GM23338 (cell line): ENCODE measurements around the gene CACNB2.

ENCODE experiments used
- EZH2 ChIP-seq: fragments of 200-600 bp; sonication (generic); IDR thresholded peaks from one replicate; pipeline ENCODE4 v1.8.0; 2017; ENCODE audit warnings: antibody characterized with exemption, mild to moderate bottlenecking, low read depth; ENCODE audit not compliant: unreplicated experiment
- EZH2phosphoT487 ChIP-seq: fragments of 200-600 bp; sonication (generic); IDR thresholded peaks from one replicate; pipeline ENCODE4 v1.8.1; 2018; ENCODE audit warnings: antibody characterized with exemption; ENCODE audit not compliant: unreplicated experiment
- JUNB ChIP-seq: IDR thresholded peaks from one replicate; pipeline ENCODE4 v1.6.1; 2016; ENCODE audit warnings: antibody characterized with exemption; ENCODE audit not compliant: unreplicated experiment
- NANOG ChIP-seq: IDR thresholded peaks from 2 replicates; pipeline ENCODE4 v1.6.1; 2016; ENCODE audit warnings: antibody characterized with exemption, borderline replicate concordance
- POLR2AphosphoS5 ChIP-seq: IDR thresholded peaks from 2 replicates; pipeline ENCODE4 v1.6.1; 2016; ENCODE audit warnings: antibody characterized with exemption, low read depth
- STAT1 ChIP-seq: IDR thresholded peaks from one replicate; pipeline ENCODE4 v1.6.1; 2016; ENCODE audit warnings: antibody characterized with exemption; ENCODE audit not compliant: unreplicated experiment
- ZNF114 ChIP-seq: fragments of 250-450 bp; sonication (Bioruptor Pico); IDR thresholded peaks from 2 replicates; pipeline ENCODE4 v1.5.0; 2020; ENCODE audit warnings: mild to moderate bottlenecking, moderate library complexity
- TF ChIP-seq, protein P1 (sequence below), 2 experiments: fragments of 200-600 bp in 1 of 2; sonication (generic) in 1 of 2; conservative IDR thresholded peaks; 2 replicates each; pipeline versions ENCODE4 v1.5.1 to v1.6.1; 2016 to 2017; ENCODE audit warnings: antibody characterized with exemption in 2 of 2, low read depth in 2 of 2, mild to moderate bottlenecking in 2 of 2, moderate library complexity in 1 of 2
- TF ChIP-seq, protein P2 (sequence below): IDR thresholded peaks from 2 replicates; pipeline ENCODE4 v1.6.1; 2016; ENCODE audit warnings: antibody characterized with exemption
- TF ChIP-seq, protein P3 (sequence below): IDR thresholded peaks from one replicate; pipeline ENCODE4 v1.6.1; 2018; ENCODE audit warnings: antibody characterized with exemption; ENCODE audit not compliant: unreplicated experiment

DNA sequence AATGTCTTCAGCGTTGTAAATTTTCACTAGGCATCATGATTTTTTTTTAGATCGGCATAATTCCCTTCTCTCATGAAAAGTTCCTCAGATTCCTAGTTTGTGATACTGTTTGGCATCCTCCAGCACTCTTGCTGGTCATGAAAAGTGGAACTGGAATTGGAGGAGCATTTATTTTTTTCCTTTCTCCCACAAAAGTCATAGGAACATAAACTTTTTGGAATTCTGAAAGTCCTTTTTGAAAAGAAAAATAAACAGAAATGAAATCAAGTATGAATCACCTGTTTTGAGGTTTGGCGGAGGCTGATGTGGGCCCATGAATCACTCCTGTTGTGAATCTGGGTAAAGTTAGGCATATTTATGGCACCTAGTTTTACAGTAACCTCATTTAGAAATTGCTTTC lies 17.7 kb downstream of the CACNB2 start:
- TF ChIP-seq, protein P1, sequence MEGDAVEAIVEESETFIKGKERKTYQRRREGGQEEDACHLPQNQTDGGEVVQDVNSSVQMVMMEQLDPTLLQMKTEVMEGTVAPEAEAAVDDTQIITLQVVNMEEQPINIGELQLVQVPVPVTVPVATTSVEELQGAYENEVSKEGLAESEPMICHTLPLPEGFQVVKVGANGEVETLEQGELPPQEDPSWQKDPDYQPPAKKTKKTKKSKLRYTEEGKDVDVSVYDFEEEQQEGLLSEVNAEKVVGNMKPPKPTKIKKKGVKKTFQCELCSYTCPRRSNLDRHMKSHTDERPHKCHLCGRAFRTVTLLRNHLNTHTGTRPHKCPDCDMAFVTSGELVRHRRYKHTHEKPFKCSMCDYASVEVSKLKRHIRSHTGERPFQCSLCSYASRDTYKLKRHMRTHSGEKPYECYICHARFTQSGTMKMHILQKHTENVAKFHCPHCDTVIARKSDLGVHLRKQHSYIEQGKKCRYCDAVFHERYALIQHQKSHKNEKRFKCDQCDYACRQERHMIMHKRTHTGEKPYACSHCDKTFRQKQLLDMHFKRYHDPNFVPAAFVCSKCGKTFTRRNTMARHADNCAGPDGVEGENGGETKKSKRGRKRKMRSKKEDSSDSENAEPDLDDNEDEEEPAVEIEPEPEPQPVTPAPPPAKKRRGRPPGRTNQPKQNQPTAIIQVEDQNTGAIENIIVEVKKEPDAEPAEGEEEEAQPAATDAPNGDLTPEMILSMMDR (conservative IDR thresholded peaks at IDR 0.05; ENCODE audit: low read depth in 2 of 2): no peak
- TF ChIP-seq, protein P2, sequence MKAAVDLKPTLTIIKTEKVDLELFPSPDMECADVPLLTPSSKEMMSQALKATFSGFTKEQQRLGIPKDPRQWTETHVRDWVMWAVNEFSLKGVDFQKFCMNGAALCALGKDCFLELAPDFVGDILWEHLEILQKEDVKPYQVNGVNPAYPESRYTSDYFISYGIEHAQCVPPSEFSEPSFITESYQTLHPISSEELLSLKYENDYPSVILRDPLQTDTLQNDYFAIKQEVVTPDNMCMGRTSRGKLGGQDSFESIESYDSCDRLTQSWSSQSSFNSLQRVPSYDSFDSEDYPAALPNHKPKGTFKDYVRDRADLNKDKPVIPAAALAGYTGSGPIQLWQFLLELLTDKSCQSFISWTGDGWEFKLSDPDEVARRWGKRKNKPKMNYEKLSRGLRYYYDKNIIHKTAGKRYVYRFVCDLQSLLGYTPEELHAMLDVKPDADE: no peak
- TF ChIP-seq EZH2phosphoT487 (no peak), EZH2 (no peak), JUNB (no peak), POLR2AphosphoS5 (no peak), ZNF114 (no peak), STAT1 (no peak), NANOG (no peak)
- TF ChIP-seq, protein P3, sequence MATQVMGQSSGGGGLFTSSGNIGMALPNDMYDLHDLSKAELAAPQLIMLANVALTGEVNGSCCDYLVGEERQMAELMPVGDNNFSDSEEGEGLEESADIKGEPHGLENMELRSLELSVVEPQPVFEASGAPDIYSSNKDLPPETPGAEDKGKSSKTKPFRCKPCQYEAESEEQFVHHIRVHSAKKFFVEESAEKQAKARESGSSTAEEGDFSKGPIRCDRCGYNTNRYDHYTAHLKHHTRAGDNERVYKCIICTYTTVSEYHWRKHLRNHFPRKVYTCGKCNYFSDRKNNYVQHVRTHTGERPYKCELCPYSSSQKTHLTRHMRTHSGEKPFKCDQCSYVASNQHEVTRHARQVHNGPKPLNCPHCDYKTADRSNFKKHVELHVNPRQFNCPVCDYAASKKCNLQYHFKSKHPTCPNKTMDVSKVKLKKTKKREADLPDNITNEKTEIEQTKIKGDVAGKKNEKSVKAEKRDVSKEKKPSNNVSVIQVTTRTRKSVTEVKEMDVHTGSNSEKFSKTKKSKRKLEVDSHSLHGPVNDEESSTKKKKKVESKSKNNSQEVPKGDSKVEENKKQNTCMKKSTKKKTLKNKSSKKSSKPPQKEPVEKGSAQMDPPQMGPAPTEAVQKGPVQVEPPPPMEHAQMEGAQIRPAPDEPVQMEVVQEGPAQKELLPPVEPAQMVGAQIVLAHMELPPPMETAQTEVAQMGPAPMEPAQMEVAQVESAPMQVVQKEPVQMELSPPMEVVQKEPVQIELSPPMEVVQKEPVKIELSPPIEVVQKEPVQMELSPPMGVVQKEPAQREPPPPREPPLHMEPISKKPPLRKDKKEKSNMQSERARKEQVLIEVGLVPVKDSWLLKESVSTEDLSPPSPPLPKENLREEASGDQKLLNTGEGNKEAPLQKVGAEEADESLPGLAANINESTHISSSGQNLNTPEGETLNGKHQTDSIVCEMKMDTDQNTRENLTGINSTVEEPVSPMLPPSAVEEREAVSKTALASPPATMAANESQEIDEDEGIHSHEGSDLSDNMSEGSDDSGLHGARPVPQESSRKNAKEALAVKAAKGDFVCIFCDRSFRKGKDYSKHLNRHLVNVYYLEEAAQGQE: no peak
